BLaER1 (cell line): ENCODE measurements around the gene ELAVL2.

ENCODE experiments used
- H3K27ac ChIP-seq: shearing (Covaris generic); formaldehyde crosslinking; 2 replicates; pipeline ENCODE4 v1.8.1; 2022
- H3K27me3 ChIP-seq: shearing (Covaris generic); formaldehyde crosslinking; 2 replicates; pipeline ENCODE4 v1.8.1; 2022
- H3K36me3 ChIP-seq: shearing (Covaris generic); formaldehyde crosslinking; 2 replicates; pipeline ENCODE4 v1.8.1; 2022
- H3K4me1 ChIP-seq: shearing (Covaris generic); formaldehyde crosslinking; 2 replicates; pipeline ENCODE4 v1.8.1; 2022
- H3K4me2 ChIP-seq: shearing (Covaris generic); formaldehyde crosslinking; 2 replicates; pipeline ENCODE4 v1.8.1; 2022
- H3K4me3 ChIP-seq: shearing (Covaris generic); formaldehyde crosslinking; 2 replicates; pipeline ENCODE4 v1.8.1; 2022
- H3K9ac ChIP-seq: shearing (Covaris generic); formaldehyde crosslinking; 2 replicates; pipeline ENCODE4 v1.8.1; 2022
- H3K9me3 ChIP-seq: shearing (Covaris generic); formaldehyde crosslinking; 2 replicates; pipeline ENCODE4 v1.8.1; 2022
- H4K20me1 ChIP-seq: shearing (Covaris generic); formaldehyde crosslinking; 2 replicates; pipeline ENCODE4 v1.8.1; 2022
- Cebpa-rat ChIP-seq: shearing (Covaris generic); IDR thresholded peaks from 2 replicates; pipeline ENCODE4 v1.8.1; 2022

Gene ELAVL2

DNA sequence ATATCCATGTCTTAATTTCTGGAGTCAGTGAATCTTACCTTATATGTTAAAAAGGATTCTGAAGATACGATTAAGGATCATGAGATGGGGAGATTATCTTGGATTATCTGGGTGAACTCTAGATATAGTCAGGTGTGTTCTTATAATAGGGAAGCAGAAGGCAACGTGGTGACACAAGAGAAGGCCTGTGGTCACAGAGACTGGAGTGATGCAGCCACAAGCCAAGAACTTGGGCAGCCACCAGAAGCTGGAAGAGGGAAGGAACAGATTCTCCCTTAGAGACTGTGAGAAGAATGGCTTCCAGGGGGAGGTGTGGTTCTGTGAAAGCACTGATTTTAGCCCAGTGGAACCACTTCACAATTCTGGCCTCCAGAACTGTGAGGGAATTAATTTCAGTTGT, 177.4 kb downstream of the ELAVL2 start:
- TF ChIP-seq Cebpa-rat, result no peak
- no peak overlapping the region for H3K4me3 ChIP-seq
- H3K4me1 ChIP-seq, result no peaks in the 10 kb centered on the region
- no peaks in the 10 kb centered on the region for H3K36me3 ChIP-seq
- H3K4me2 ChIP-seq, result no peak overlapping the region
- H3K27ac ChIP-seq, result no peak overlapping the region
- H4K20me1 ChIP-seq, result no peaks in the 10 kb centered on the region
- H3K9ac ChIP-seq, result no peak overlapping the region
- no peaks in the 10 kb centered on the region for H3K27me3 ChIP-seq
- H3K9me3 ChIP-seq, result no peaks in the 10 kb centered on the region

GRCh38 chr9:23644896-23645295, 181.1 kb downstream of the ELAVL2 start:
- Histone ChIP-seq H3K4me2 (no peak overlapping the region), H3K9ac (no peak overlapping the region), H3K9me3 (no peaks in the 10 kb centered on the region), H4K20me1 (no peaks in the 10 kb centered on the region), H3K4me1 (no peaks in the 10 kb centered on the region), H3K4me3 (no peak overlapping the region), H3K27ac (no peak overlapping the region), H3K36me3 (no peaks in the 10 kb centered on the region), H3K27me3 (no peaks in the 10 kb centered on the region)
- no peak for TF ChIP-seq Cebpa-rat

DNA sequence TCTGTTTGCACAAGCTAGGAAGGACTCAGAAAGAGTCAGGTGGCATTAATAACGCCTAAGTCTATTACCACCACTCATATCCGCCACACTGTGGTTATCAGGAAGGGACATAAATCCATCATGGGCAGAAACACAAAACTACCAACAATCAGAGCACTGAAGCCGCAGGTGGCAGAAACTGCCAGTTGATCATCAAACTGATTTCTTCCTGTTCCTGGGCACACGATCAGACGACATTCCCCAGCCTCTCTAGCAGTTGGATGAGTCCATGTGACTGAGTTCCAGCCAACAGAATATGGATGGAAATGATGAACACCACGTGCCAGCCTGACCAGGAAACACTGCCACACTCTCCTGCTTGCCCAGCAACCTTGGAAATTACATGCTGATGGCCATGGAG, 181.7 kb downstream of the ELAVL2 start:
- Histone ChIP-seq H3K27ac (no peak overlapping the region), H3K4me3 (no peak overlapping the region), H3K36me3 (no peaks in the 10 kb centered on the region), H3K4me1 (no peaks in the 10 kb centered on the region), H3K27me3 (no peaks in the 10 kb centered on the region), H4K20me1 (no peaks in the 10 kb centered on the region), H3K9me3 (no peaks in the 10 kb centered on the region), H3K4me2 (no peak overlapping the region), H3K9ac (no peak overlapping the region)
- no peak for TF ChIP-seq Cebpa-rat

DNA sequence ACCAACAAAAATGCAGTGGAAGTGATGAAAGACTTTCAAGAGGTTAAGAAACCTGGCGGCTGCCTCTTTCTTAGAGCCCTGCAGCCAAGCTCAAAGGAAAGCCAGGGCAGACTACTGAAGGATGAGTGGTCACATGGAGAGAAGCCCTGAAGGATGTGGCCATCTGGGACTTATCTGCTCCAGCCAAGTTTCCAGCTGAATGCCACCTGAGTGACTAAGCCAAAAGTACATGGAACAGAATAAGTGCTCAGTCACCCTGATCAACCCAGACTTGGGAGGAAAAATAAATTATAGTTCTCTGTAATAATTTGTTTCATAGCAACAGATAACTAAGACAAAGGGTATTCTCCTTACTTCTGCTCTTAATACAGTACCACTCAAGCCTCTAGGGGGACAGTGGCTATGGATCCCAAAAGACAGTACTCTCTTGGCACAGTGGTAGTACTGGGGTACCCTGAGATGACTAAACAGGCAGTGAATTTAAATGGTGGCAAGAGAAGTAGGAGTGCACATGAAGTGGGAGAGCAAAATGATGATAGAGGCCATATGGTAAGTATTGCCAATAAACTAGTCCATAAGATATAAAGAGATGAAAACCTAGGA, 182.3 kb downstream of the ELAVL2 start:
- Histone ChIP-seq H3K9me3 (no peaks in the 10 kb centered on the region), H3K4me1 (no peaks in the 10 kb centered on the region), H3K27ac (no peak overlapping the region), H3K36me3 (no peaks in the 10 kb centered on the region), H3K27me3 (no peaks in the 10 kb centered on the region), H3K4me3 (no peak overlapping the region), H4K20me1 (no peaks in the 10 kb centered on the region), H3K4me2 (no peak overlapping the region), H3K9ac (no peak overlapping the region)
- no peak for TF ChIP-seq Cebpa-rat
